CD14-positive monocyte (primary cell): Measurements from ENCODE around the gene GMEB2. TPM values are rescaled to one million over a fixed set of nuclear protein-coding genes. Genes with fewer than 3 reads are reported as not detected.

Experiments used
- DNase-seq, 3 donors: peaks; one replicate each; pipeline ENCODE4 v3.0.0-alpha.2; 2011 to 2022
- H2AFZ ChIP-seq: 2 replicates; pipeline ENCODE4 v1.6.0; 2012; ENCODE audit warnings: mild to moderate bottlenecking, low read depth, low read length, inconsistent platforms; ENCODE audit not compliant: insufficient read depth, poor library complexity, severe bottlenecking
- H3K27ac ChIP-seq, 2 donors: 1 replicate in 1 of 2; 2 replicates in 1 of 2; pipeline ENCODE4 v1.5.1; 2012 to 2013; ENCODE audit warnings: low read length in 2 of 2, control low read depth in 1 of 2, inconsistent platforms in 1 of 2, low read depth in 1 of 2, mild to moderate bottlenecking in 1 of 2
- H3K27me3 ChIP-seq, 2 donors: one replicate each; pipeline versions ENCODE4 v1.6.0 to v1.6.1; 2011 to 2013; ENCODE audit warnings: low read length in 2 of 2; ENCODE audit not compliant: control insufficient read depth in 2 of 2, insufficient read depth in 2 of 2
- H3K36me3 ChIP-seq, 2 donors: replicated peaks in 1 of 2; 1 replicate in 1 of 2; 2 replicates in 1 of 2; pipeline versions ENCODE4 v1.5.1 to v1.6.1; 2012 to 2013; ENCODE audit warnings: low read length in 2 of 2, control low read depth in 1 of 2, inconsistent platforms in 1 of 2, mild to moderate bottlenecking in 1 of 2; ENCODE audit not compliant: insufficient read depth in 2 of 2, control insufficient read depth in 1 of 2
- H3K4me1 ChIP-seq, 2 donors: 1 replicate in 1 of 2; 2 replicates in 1 of 2; pipeline versions ENCODE4 v1.5.1 to v1.6.1; 2012 to 2013; ENCODE audit warnings: low read length in 2 of 2, control low read depth in 1 of 2, inconsistent platforms in 1 of 2, mild to moderate bottlenecking in 1 of 2, moderate library complexity in 1 of 2; ENCODE audit not compliant: insufficient read depth in 2 of 2, control insufficient read depth in 1 of 2
- H3K4me2 ChIP-seq: replicated peaks from 2 replicates; pipeline ENCODE3; 2012; ENCODE audit warnings: low read length, moderate library complexity, mild to moderate bottlenecking; ENCODE audit not compliant: poor library complexity, severe bottlenecking; ENCODE audit errors: extremely low read depth
- H3K4me3 ChIP-seq, 3 experiments: fragments of 200-600 bp in 1 of 3; sonication (generic) in 1 of 3; replicated peaks in 1 of 3; 1 replicate in 2 of 3; 2 replicates in 1 of 3; pipeline ENCODE4 v1.5.1; 2011 to 2013; ENCODE audit warnings: low read length in 3 of 3, mild to moderate bottlenecking in 3 of 3, control low read depth in 2 of 3, low read depth in 2 of 3, inconsistent platforms in 1 of 3, moderate library complexity in 1 of 3
- H3K79me2 ChIP-seq: 2 replicates; pipeline ENCODE4 v1.6.0; 2012; ENCODE audit warnings: mild to moderate bottlenecking, control low read depth, inconsistent platforms, low read length, moderate library complexity; ENCODE audit not compliant: insufficient read depth
- H3K9ac ChIP-seq: 2 replicates; pipeline ENCODE4 v1.6.0; 2017; ENCODE audit warnings: low read length, mild to moderate bottlenecking; ENCODE audit not compliant: insufficient read depth, poor library complexity, severe bottlenecking
- H3K9me3 ChIP-seq, 2 donors: replicated peaks in 1 of 2; 1 replicate in 1 of 2; 2 replicates in 1 of 2; pipeline versions ENCODE4 v1.5.1 to v1.6.1; 2012 to 2013; ENCODE audit warnings: low read length in 2 of 2, control low read depth in 1 of 2; ENCODE audit not compliant: control insufficient read depth in 1 of 2, insufficient read depth in 1 of 2
- H4K20me1 ChIP-seq: 2 replicates; pipeline ENCODE4 v1.6.0; 2012; ENCODE audit warnings: mild to moderate bottlenecking, low read length, control low read depth, moderate library complexity; ENCODE audit not compliant: insufficient read depth
- H3K27ac Mint-ChIP-seq, 7 donors: one replicate each; pipeline ENCODE4 v1.8.0; 2020; ENCODE audit warnings: mild to moderate bottlenecking in 7 of 7, mixed read lengths in 7 of 7, moderate library complexity in 6 of 7, inconsistent platforms in 2 of 7
- H3K27me3 Mint-ChIP-seq, 3 donors: one replicate each; pipeline ENCODE4 v1.8.0; 2021 to 2022; ENCODE audit warnings: low read depth in 3 of 3, mild to moderate bottlenecking in 3 of 3, mixed read lengths in 3 of 3, moderate library complexity in 3 of 3, inconsistent platforms in 1 of 3
- H3K36me3 Mint-ChIP-seq, 2 donors: one replicate each; pipeline ENCODE4 v1.8.0; 2020; ENCODE audit warnings: mixed read lengths in 2 of 2, inconsistent platforms in 1 of 2, mild to moderate bottlenecking in 1 of 2
- H3K4me1 Mint-ChIP-seq: one replicate; pipeline ENCODE4 v1.8.0; 2020; ENCODE audit warnings: mild to moderate bottlenecking, mixed read lengths
- H3K4me3 Mint-ChIP-seq, 2 donors: one replicate each; pipeline ENCODE4 v1.8.0; 2020; ENCODE audit warnings: mild to moderate bottlenecking in 2 of 2, mixed read lengths in 2 of 2, moderate library complexity in 1 of 2
- H3K9me3 Mint-ChIP-seq, 7 donors: one replicate each; pipeline ENCODE4 v1.8.0; 2020 to 2022; ENCODE audit warnings: mixed read lengths in 7 of 7, mild to moderate bottlenecking in 6 of 7, moderate library complexity in 6 of 7, inconsistent platforms in 2 of 7
- CTCF ChIP-seq: fragments of 200-600 bp; IDR thresholded peaks from one replicate; pipeline ENCODE4 v1.8.0; 2022; ENCODE audit warnings: antibody characterized with exemption, mild to moderate bottlenecking
- WGBS: methylation state at CpG from one replicate; pipeline ENCODE4 v1.1.5; 2013; ENCODE audit warnings: missing lambda C conversion rate; ENCODE audit not compliant: insufficient coverage; 5-methylcytosine and 5-hydroxymethylcytosine counted together
- intact Hi-C, 2 donors: fragments of 100-400 bp; cut with micrococcal nuclease; formaldehyde crosslinking; loops; one replicate each; pipeline versions ENCODE4 v1.15.0 to v1.15.1; 2023
- polyA plus RNA-seq, 3 donors: library from polyadenylated mRNA; depleted of rRNA in 1 of 3; unstranded in 2 of 3; stranded (reverse) in 1 of 3; fragments of 300-500 nt in 2 of 3; fragments of >200 nt in 1 of 3; fragmentation: Illumina TruSeq in 2 of 3; gene quantifications; 1 replicate in 2 of 3; 2 replicates in 1 of 3; pipeline ENCODE4 v1.2.3, GENCODE V29; 2012 to 2021

GMEB2 gene
- polyA plus RNA-seq, 3 donors: 2.7 to 11.7 (median 3.8) TPM

DNA sequence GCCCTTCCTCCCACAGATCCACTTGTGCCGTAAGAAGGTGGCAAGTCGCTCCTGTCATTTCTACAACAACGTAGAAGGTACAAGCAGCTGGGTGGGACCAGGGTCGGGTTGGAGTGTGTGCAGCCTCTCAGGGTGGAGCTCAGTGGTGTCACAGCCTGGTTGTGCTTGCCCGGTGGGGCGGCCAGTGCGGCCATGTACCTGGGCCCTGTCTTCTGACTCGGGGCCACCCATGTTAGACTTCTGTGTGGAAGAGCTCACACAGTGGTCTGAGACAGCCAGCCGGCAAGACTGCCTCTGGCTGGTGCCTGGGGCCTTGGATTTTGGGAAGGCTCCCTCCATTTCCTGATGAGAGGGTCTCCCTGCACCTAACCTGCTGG lies 35.9 kb upstream of the GMEB2 start:
- H3K79me2 ChIP-seq: peaks cover 9% of the 10 kb centered on the region
- no peak overlapping the region for H3K4me3 ChIP-seq
- no peaks in the 10 kb centered on the region for H3K27me3 ChIP-seq
- H3K4me1 ChIP-seq: peaks cover 13 to 14% of the 10 kb centered on the region in 2 donors
- H3K9me3 Mint-ChIP-seq: peaks cover 0 to 1% (median 0%) of the 10 kb centered on the region in 7 donors
- no peak overlapping the region for H3K4me2 ChIP-seq
- H3K4me3 Mint-ChIP-seq: no peak overlapping the region
- H3K27ac ChIP-seq: no peak overlapping the region
- peaks cover 18% of the 10 kb centered on the region for H3K4me1 Mint-ChIP-seq
- no peak for TF ChIP-seq CTCF
- H3K9me3 ChIP-seq: no peaks in the 10 kb centered on the region
- no peak overlapping the region for H3K27ac Mint-ChIP-seq
- WGBS: 99% methylated on average over 9 of the region's 9 CpGs
- H2AFZ ChIP-seq: no peak overlapping the region
- intact Hi-C loops: no loop called here
- no peak overlapping the region for H3K9ac ChIP-seq
- peaks cover 52 to 75% of the 10 kb centered on the region in 2 donors for H3K36me3 ChIP-seq
- no peak for DNase-seq
- H4K20me1 ChIP-seq: no peaks in the 10 kb centered on the region
- peaks cover 0 to 3% (median 0%) of the 10 kb centered on the region in 3 donors for H3K27me3 Mint-ChIP-seq
- peaks cover 58 to 73% of the 10 kb centered on the region in 2 donors for H3K36me3 Mint-ChIP-seq

- WGBS: 96% methylated on average over 24 of the region's 33 CpGs
- DNase-seq: no peak
- no peak overlapping the region for H3K4me2 ChIP-seq
- peaks cover 25% of the 10 kb centered on the region for H3K4me1 Mint-ChIP-seq
- H3K36me3 Mint-ChIP-seq: peaks cover 52 to 67% of the 10 kb centered on the region in 2 donors
- H3K27me3 ChIP-seq: no peaks in the 10 kb centered on the region
- no peak overlapping the region for H3K4me3 ChIP-seq
- peaks cover 0 to 1% (median 0%) of the 10 kb centered on the region in 7 donors for H3K9me3 Mint-ChIP-seq
- H3K27me3 Mint-ChIP-seq: peaks cover 0 to 3% (median 0%) of the 10 kb centered on the region in 3 donors
- no peak overlapping the region for H3K4me3 Mint-ChIP-seq
- intact Hi-C loops: no loop called here
- H3K36me3 ChIP-seq: peaks cover 45 to 69% of the 10 kb centered on the region in 2 donors
- no peaks in the 10 kb centered on the region for H3K9me3 ChIP-seq
- peaks cover 9% of the 10 kb centered on the region for H3K79me2 ChIP-seq
- no peak overlapping the region for H2AFZ ChIP-seq
- peaks cover 19 to 20% of the 10 kb centered on the region in 2 donors for H3K4me1 ChIP-seq
- TF ChIP-seq CTCF: no peak
- H4K20me1 ChIP-seq: no peaks in the 10 kb centered on the region
- H3K27ac ChIP-seq: no peak overlapping the region
- H3K9ac ChIP-seq: no peak overlapping the region
- H3K27ac Mint-ChIP-seq: peak overlapping the region in 1 of 7 donors; percentile 66
Observed at GRCh38 chr20:63661959-63662812, 35.3 kb upstream of the GMEB2 start.
